HG03354 (cell line): ENCODE data around the gene KIF1B.

ENCODE experiments used
- ATAC-seq: cut with Tn5 transposase; IDR thresholded peaks from one replicate; pipeline ENCODE4 v1.9.1; 2021; ENCODE audit warnings: mild to moderate bottlenecking; ENCODE audit not compliant: unreplicated experiment, poor library complexity, severe bottlenecking

The KIF1B gene, protein sequence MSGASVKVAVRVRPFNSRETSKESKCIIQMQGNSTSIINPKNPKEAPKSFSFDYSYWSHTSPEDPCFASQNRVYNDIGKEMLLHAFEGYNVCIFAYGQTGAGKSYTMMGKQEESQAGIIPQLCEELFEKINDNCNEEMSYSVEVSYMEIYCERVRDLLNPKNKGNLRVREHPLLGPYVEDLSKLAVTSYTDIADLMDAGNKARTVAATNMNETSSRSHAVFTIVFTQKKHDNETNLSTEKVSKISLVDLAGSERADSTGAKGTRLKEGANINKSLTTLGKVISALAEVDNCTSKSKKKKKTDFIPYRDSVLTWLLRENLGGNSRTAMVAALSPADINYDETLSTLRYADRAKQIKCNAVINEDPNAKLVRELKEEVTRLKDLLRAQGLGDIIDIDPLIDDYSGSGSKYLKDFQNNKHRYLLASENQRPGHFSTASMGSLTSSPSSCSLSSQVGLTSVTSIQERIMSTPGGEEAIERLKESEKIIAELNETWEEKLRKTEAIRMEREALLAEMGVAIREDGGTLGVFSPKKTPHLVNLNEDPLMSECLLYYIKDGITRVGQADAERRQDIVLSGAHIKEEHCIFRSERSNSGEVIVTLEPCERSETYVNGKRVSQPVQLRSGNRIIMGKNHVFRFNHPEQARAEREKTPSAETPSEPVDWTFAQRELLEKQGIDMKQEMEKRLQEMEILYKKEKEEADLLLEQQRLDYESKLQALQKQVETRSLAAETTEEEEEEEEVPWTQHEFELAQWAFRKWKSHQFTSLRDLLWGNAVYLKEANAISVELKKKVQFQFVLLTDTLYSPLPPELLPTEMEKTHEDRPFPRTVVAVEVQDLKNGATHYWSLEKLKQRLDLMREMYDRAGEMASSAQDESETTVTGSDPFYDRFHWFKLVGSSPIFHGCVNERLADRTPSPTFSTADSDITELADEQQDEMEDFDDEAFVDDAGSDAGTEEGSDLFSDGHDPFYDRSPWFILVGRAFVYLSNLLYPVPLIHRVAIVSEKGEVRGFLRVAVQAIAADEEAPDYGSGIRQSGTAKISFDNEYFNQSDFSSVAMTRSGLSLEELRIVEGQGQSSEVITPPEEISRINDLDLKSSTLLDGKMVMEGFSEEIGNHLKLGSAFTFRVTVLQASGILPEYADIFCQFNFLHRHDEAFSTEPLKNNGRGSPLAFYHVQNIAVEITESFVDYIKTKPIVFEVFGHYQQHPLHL (N-terminal part only)

DNA sequence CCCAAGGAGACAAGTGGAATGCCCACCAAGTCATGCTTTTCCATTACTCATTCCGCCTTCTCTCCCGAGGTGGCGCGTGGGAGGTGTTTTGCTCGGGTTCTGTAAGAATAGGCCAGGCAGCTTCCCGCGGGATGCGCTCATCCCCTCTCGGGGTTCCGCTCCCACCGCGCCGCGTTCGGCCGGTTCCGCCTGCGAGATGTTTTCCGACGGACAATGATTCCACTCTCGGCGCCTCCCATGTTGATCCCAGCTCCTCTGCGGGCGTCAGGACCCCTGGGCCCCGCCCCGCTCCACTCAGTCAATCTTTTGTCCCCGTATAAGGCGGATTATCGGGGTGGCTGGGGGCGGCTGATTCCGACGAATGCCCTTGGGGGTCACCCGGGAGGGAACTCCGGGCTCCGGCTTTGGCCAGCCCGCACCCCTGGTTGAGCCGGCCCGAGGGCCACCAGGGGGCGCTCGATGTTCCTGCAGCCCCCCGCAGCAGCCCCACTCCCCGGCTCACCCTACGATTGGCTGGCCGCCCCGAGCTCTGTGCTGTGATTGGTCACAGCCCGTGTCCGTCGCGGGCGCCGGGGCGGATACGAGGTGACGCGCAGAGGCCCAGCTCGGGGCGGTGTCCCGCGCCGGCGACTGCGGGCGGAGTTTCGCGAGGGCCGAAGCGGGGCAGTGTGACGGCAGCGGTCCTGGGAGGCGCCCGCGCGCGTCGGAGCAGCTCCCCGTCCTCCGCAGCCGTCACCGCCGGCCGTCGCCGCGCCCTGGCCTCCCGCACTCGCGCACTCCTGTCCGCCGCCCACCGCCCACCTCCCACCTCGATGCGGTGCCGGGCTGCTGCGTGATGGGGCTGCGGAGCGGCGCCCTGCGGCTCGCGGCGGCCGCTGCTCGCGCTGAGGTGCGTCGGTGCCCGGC is at the start of gene KIF1B:
Gene KIF1B (plus strand): TSS at position 666 of the 906 bp plus-strand sequence. CDS start 21,759 bp downstream, outside the sequence.
- peak; percentile 96 for ATAC-seq

DNA sequence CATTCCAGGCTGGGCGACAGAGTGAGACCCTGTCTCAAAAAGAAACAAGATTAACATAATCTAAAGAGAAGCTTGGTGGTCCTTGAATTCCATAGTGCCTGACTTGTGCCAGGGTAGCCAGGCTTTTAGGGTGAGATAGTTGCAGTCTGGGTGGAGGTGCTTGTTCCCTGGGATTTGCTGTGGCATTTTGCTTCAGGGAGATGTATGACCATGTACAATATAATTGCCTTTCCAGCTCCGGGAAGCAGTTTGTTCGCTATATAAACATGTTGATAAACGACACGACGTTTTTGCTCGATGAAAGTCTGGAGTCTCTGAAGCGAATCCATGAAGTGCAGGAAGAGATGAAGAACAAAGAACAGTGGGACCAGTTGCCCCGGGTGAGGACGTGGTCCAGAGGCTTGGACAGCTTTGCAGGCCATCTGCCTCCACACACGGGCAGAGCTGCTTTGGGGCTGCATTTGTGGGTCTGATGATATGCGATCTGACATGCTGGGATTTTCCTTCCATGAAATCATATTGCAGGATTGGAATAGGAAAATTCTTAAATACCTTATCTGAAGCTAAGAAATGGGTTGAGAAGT is 49.4 kb upstream of the KIF1B start:
- no peak for ATAC-seq

DNA sequence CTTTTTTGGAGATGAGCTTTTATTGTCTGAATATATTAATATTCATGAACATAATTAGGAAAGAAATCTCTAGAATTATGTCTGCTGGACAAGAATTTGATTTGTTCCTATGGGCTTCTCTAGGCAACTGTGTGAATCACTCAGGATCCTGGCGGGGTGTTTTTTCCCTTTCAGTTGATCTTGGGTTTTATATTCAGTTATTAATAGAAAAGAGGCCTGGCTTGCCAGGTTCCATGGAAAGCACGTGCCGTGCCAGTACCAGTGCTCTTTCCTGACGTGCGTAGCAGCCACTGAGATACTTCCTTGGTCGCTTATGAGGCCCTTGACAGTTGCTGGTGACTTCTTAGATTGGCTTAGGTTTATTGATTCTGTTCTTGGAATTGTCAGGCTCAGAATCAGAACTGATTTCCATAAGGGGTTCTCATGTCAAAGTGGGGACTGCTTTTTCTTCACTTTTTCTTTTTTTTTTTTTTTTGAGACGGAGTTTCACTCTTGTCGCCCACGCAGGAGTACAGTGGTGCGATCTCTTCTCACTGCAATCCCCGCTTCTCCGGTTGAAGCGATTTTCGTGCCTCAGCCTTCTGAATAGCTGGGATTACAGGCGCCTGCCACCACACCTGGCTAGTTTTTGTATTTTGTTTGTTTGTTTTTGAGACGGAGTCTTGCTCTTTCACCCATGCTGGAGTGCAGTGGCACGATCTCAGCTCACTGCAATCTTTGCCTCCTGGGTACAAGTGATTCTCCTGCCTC is 48.7 kb upstream of the KIF1B start:
- ATAC-seq = no peak

DNA sequence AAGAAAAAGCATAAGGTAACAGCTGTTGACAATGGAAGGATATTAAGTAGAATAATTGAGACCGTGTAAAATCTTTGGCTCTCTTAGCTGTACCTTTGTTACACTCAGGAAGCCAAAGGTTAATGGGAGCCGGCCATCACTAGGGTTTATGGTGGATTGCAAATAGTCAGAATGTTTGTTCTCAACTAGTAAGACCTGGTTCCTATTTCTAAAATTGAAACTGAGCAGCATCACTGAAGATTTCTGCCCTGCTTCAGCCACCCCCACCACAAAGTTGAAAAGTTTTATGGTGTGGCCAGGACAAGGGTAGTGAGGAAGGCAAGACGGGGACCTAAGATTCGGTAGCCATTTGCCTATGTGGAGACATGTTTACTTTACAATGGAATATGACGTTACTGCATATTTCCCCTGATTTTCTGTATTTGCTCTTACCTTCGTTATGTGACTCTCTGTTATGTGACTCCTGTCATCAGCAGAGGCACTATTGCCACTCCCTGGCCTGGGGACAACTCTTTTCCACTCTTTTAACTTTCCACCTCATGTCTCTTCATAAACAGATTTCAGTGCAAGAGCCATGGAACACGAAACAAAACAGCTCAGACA is 41.4 kb upstream of the KIF1B start:
- no peak for ATAC-seq

DNA sequence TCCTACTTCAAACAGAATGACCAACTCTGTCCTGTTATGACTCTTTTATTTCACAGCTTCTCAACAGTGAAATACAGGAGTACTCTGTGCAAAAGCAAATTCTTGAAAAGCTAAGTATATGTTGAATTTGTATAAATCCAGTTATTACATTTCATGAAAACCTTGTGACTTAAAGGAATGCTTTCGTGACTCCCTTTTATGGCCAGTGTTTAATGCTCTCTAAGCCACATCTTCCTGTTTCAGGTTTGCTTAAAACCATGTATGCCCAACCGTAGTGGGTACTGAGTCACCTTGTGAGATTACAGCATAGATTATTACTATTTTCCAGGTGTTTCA is 40.2 kb upstream of the KIF1B start:
- peak; percentile 53 for ATAC-seq

DNA sequence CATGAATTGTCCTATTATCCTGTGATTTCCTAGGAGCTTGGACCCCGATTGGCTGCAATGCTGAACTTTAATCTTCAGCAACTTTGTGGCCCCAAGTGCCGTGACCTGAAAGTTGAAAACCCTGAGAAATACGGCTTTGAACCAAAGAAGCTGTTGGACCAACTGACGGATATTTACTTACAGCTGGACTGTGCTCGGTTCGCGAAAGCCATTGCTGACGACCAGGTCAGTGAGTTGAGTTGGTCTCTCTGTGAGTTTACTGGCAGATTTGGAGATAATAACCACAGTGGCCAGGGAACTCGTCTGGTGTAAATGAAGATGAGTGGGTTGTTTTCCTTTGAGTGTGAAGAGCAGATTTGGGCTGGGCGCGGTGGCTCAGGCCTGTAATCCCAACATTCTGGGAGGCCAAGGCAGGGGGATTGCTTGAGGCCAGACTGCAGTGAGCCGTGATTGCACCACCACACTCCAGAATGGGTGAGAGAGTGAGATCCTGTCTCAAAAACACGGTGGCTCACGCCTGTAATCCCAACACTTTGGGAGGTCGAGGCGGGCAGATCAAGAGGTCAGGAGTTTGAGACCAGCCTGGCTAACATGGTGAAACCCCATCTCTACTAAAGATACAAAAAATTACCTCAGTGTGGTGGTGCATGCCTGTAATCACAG is 39.1 kb upstream of the KIF1B start:
- no peak for ATAC-seq

DNA sequence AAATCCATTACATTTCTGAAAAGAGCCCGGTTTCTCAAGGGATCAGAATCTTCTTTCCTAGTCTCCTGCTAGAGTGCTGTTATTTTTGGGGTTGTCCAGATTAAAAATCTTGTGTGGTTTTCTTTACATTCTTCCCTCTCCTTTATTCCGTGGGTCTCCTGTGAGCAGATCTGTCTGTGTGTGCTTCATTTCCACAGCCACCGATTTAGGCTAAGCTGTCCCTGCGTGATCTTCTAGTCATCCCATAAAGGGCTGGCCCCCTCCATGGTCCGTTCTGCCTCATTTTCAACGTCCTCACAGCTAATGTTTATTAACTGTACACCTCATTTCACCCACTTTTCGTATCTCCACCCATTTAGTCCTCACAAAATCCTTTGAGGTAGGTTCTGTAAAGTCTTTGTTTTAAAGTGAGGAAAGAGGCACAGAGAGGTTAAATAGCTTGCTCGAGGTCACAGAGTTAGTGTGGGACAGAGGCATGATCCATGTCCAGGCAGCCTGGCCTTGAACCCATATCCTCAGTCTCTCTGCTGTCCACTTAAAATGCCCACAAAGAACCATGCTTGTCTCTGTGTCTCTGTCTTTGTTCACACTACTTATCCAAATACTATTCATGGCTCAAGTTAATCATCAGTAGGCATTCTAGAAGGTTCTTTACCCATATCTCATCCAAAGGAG is 38.2 kb upstream of the KIF1B start:
- no peak for ATAC-seq

DNA sequence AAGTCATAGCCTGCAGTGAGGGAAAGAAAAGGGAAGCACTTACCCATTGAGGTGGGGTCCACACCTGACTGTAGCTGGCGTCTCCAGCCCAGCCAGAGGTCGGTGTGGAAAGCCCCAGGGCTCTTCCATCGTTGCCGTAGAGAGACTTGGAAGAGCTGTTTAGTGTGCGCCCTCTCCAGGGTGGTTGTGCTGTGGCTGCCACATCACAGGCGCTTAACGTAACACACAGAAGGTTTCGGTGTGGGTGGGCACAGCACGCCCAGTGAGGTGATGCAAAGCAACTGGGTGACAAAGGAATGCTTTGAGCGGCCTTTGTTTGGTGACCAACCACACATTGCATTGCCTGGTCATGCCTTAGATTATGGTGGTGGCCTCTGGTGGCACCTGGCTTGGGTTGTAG is 36.8 kb upstream of the KIF1B start:
- no peak for ATAC-seq

DNA sequence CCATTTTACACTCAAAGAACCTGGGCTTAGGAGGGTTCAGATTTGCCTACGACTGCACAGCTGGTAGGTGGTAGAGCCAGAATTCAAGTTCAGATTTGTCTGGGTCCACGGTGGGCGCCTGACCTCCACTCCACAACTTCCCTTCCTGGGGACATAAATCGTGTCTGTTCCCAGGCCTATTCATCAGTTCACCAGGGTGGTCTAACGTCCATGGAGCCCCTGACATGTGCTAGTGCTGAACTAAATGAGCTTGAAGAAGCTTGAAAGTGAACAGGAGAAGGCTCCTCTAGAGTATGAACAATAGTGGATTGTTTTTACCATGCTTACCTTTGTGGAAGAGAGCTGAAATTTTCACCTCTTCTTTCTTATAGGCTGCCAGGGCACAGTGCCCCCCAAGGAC is 32.5 kb upstream of the KIF1B start:
- no peak for ATAC-seq

DNA sequence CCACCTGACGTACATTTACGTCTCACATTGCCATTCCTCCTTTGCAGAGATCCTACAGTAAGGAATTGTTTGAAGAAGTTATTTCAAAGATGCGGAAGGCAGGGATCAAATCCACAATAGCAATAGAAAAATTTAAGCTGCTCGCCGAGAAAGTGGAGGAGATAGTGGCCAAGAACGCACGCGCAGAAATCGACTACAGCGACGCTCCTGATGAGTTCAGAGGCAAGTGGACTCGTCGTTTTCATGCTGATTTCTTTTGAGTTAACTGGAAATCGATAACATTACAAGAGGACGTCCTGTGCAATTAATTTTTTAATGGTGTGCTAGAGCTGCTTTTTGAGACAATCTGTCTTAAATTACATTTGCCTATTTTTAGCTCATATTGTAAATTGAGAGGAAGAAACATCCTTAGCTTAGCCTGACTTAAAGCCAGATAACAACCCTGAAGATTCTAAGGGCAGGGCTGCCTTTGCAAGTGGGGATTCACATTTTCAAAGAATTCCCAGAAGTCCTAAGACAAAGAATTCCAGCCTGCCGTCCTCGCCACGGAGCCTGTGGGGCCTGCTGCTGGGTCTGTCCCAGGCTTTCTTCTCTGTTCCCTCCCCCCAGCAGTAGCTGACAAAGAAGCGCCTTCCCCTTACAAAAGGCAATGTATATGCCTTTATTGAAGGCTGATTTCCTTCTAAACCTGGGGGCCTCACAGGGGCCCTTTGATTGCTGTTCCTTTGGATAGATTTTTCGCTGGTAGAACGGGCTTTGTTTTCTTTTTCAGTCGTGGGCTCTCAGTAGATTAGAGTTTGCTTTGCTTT is 31.6 kb upstream of the KIF1B start:
- ATAC-seq = no peak

DNA sequence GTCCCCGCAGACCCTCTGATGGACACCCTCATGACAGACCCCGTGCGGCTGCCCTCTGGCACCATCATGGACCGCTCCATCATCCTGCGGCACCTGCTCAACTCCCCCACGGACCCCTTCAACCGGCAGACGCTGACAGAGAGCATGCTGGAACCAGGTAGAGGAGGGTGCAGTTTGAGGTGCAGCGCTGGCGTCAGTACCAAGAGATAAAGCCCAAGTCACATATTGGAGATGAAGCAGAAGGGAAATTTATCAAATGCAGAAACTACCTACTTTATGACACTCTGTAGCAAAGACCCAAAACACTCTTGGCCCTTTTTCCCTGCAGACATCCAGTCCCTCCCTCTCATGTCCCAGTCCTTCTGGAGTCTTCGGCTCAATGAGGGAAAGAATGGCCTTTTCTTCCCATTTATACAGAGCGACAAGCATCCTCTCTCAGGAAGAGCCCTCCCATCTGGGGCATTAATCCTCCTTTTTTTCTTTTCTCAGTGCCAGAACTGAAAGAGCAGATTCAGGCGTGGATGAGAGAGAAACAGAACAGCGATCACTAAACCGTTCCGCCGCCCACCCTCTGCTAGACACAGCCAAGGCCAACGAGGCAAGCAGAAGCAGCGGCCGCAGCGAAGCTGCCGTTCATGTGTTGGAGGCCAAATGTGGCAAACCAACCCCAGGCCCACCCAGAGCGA is 30.8 kb upstream of the KIF1B start:
- ATAC-seq = no peak

DNA sequence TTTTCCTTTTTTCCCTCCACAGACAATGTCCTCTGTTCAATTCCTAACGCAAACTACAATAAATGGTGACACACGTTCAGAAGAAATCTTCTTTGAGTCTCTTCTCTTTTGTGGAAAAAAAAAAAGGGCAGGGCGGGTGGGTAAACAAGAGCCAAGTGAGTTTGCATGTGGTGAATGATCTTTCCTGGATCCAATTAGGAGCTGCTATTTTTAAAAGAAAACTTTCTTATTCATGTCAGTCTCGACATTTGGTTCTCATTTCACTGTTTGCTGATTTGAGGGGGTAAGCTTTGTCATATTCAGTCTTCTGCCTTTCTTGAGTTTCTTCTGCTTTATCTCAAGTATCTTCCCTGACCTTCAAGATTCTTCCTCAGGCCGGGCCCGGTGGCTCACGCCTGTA is 29.2 kb upstream of the KIF1B start:
- no peak for ATAC-seq

DNA sequence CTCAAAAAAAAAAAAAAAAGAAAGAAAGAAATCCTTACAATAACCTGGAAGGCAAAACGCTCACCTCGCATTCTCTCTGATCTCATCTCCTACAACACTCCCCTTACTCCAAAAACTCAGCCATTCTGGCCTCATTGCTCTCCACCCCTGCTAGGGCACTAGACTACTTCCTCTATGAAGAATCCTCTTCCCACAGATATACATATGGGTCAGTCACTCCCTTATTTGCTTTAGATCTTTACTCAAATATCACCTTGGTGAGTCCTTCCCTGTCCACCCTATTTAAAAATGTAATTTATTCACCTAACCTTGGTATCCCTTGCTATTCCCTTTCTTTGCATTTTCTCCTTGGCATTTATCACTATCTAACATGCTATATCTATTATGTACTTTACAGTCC is 24.6 kb upstream of the KIF1B start:
- no peak for ATAC-seq

DNA sequence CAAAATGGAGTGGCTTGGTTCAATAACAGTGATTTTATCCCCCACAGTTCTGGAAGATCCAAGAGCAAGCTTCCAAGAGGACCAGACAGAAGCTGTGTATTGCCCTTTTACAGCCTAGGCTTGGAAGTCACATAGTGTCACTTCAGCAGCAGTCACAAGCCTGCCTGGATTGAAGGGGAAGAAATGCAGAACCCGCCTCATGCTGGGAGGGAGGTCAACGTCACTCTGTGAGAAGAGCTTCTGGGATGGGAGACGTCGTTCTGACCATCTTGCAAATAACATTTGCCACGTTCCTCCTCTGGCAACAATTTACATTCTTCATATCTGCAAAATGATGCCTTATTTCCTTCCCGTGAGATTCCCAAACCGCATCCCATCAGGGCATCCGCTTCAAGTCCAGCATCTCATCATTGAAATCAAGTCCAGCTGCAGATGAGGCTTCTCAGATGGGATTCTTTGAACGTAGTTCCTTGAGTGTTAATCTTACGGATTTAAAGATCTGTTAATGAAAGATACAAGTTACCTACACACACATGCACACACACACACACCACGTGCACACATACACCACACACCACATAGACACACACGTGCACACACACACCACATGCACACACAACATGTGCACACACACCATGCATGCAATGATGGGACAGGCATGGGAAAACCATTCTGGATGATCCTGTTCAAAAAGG is 23.9 kb upstream of the KIF1B start:
- no peak for ATAC-seq

DNA sequence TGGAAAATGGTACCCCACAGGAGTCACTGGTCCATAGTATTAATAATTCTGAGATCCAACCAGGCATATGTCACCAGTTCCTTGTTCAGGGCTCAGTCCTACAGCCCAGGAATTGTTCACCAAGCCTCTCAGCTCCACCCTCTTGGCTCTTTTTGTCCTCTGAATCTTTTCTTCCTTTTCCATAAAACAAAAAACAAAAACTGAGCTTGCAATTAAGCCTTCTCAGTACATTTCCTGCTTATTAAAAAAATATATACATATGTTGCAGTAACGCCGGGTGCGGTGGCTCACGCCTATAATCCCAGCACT is 23.4 kb upstream of the KIF1B start:
- no peak for ATAC-seq
